Measurements from ENCODE around the gene OXTR. TPM values are rescaled to one million over a fixed set of nuclear protein-coding genes. Genes with fewer than 3 reads are reported as not detected.

OXTR gene
- total RNA-seq, 1 donor from 2014 or later = 0.07 TPM

DNA sequence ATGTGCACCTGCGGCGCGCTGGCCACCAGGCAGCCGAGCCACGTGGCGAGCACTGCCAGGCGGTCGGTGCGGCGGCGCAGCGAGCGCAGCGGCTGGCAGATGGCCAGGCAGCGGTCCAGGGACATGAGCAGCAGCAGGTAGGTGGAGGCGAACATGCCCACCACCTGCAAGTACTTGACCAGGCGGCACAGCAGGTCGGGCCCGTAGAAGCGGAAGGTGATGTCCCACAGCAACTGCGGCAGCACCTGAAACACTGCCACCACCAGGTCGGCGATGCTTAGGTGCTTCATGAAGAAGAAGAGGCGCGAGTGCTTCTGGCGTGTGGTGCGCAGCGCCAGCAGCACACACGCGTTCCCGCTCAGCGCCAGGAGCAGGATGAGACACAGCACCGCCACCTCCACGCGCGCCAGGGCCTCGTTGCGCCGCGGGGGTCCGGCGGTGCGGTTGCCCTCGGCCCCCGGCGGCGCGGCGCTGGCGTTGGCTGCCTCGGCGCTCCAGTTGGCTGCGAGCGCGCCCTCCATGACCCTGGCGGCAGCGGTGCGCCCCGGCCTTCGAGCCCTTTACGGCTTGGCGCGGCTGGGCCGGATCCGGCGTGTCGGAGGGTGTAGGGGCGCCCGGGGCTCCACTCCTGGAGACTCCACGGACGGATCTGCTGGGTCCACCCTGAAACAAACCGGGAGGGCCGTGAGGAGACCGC is 1.6 kb downstream of the OXTR start:
- no peak for DNase-seq (ENCODE audit: low read depth, low spot score)

DNA sequence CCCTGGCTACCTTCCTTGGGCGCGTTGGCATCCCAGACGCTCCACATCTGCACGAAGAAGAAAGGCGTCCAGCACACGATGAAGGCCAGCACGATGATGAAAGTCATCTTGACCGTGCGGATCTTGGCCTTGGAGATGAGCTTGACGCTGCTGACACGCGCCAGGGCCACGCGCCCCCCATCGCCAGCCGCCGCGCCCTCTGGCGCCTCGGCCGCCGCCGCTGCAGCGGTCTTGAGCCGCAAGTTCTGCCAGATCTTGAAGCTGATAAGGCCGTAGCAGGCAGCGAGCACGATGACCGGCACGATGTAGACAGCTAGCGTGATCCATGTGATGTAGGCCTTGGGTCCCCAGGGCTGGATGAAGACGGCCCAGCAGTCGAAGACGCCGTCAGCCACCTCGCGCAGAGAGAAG is 2.2 kb downstream of the OXTR start:
- DNase-seq (ENCODE audit: low read depth, low spot score) = no peak

DNA sequence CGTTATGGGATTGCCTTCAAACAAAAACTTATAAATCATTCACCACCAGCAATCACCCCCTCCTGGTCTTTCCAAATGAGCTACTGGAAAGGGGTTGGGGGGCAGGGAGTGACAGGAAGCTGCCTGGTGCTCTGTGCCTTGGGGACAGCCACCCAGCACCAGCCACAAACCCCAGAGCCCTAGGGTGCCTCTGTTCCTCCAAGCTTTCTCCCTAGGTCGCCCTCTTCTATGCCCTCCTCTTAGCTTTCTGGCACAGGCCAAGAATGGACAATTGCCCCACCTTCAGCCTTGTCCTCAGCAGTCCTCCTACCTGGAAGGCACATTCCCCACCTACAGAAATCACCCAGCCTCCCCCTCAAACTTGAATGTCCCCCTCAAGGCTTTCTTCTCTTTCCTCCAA is 3.3 kb downstream of the OXTR start:
- DNase-seq (ENCODE audit: low read depth, low spot score) = no peak

DNA sequence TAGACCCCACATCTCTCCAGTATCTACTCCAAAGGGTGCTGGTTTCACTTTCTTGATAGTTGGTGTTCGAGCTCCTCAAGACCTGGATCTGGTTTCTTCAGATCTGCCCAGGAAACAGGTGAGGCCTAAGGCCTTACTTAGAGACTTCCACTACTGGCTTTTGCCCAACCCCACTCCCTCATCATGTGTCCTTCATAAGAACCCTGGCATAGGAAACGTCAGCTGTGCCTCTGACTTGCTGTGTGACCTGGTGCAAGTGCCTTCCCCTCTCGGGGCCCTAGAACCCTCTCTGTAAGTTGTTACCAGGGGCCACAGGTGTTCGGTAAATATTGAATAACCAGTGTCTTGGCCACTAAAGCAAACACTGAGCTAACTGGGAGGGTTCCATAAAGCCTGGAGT is 3.9 kb downstream of the OXTR start:
- no peak for DNase-seq (ENCODE audit: low read depth, low spot score)

DNA sequence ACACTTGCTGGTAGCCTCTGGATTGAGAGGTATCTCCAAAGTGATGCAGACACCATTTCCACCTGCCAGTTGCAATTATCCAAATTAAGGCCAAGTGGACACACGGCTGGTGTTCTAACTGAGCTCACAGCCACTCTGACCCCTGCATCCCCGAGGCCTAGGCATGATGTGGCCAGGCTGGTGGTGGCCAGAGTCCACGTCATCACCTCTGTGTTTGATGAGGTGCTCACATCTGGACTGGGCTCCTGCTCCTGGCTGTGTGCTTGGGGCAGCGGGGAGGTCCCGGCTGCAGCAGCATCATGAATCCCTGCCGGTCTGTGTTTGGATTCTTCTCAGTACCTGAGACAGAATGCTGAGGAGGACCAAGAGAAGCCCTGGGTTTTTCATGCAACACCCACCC is 4.9 kb downstream of the OXTR start:
- no peak for DNase-seq (ENCODE audit: low read depth, low spot score)

DNA sequence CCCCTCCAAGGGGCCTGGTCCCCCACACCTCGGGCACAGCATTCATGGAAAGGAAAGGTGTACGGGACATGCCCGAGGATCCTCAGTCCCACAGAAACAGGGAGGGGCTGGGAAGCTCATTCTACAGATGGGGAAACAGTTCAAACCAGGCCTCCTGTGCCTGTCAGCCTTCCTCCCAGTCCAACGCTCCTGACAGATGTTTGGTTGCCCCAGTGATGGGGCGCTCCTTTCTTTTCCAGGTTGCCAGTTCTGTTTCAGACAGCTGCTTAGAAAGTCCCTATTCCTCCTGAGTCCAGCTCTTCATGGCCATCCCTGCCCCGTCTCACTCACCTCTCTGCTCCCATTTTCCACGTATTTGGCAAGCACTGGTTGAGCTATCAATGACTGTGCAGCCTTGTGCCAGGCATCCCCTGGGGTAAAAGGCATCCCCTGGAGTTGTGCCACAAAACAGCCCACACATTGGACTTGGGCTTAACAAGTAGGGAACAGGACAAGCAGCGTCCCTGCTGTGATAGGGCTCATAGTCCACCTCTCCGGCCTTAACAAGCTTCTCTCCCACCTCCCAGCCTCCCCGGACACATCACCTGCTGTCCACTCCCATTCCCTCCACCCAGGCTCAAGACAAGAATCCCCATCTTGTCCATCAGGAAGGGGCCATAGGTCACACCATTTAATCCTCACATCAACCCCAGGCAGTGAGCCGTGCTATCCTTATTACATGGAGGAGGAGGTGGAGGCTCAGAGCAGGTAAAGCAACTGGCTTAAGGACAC is 6.6 kb downstream of the OXTR start:
- no peak for DNase-seq (ENCODE audit: low read depth, low spot score)

DNA sequence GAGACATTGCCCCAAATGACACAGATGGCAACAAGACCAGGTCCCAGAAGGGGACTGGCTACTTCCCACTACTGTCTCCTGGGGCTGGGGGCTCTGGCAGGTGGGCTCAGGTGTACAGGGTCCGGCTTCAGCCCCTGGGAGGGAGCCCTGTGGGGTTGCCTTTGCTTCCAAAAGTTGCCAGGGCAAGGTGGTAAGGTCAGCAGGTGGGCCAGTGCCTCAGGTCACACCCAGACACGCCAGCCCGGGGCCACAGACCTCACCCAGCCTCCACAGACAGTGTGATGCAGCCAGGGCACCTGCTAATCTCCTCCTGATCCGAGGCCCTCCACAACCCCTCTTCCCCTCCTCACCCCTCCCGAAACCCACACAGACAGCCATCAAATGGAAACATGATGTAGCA is 7.5 kb downstream of the OXTR start:
- DNase-seq (ENCODE audit: low read depth, low spot score) = no peak

DNA sequence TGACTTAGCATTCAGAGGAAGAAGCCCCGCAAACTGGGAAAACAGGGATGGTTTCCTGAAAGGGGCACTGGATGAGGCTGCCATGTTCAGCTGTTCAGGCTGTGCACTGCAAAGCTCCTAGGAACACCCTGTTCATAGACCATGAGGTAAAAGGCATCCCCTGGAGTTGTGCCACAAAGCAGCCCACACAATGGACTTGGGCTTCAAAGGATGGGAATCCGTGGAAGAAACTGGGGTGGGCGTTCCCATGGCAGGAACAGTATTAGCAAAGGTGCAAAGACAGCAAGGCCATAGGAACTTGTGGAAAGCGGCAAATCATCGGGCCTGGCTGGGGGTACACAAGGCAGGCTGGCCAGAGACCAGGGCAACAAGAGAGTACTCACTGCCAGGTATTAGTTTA is 8.9 kb downstream of the OXTR start:
- no peak for DNase-seq (ENCODE audit: low read depth, low spot score)

GRCh38 chr3:8760091-8760490 is 9.3 kb downstream of the OXTR start:
- DNase-seq (ENCODE audit: low read depth, low spot score) = no peak

DNA sequence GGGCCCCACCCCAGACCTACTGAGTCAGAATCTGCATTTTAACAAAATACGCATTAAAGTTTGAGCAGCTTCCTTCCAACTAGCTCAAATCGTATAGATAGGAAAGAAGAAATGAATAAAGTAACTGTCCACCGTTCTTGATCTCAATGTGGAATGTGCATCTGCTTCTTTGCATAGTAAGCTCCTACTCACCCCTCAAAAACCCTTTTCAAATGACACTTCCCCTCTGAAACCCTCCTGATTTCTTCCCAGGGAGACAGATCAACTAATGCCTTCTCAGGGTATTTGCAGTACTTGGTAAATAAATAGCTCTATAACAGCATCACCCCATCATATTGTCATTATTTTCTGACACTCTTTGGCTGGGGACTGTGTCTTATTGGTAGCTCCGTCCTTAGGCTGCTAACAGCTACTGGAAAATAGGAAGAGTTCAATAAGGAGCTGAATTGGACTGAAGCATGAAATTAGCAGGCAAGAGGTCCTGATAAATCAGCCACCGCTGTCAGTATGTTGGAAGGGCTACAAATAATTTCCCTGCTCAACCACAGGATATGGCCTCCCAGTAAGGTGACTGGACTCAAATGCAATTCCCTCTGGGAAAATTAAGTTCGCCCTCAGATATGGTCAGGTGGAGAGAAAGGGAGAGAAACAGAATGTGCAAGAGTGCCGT is 10.2 kb downstream of the OXTR start:
- no peak for DNase-seq (ENCODE audit: low read depth, low spot score)

DNA sequence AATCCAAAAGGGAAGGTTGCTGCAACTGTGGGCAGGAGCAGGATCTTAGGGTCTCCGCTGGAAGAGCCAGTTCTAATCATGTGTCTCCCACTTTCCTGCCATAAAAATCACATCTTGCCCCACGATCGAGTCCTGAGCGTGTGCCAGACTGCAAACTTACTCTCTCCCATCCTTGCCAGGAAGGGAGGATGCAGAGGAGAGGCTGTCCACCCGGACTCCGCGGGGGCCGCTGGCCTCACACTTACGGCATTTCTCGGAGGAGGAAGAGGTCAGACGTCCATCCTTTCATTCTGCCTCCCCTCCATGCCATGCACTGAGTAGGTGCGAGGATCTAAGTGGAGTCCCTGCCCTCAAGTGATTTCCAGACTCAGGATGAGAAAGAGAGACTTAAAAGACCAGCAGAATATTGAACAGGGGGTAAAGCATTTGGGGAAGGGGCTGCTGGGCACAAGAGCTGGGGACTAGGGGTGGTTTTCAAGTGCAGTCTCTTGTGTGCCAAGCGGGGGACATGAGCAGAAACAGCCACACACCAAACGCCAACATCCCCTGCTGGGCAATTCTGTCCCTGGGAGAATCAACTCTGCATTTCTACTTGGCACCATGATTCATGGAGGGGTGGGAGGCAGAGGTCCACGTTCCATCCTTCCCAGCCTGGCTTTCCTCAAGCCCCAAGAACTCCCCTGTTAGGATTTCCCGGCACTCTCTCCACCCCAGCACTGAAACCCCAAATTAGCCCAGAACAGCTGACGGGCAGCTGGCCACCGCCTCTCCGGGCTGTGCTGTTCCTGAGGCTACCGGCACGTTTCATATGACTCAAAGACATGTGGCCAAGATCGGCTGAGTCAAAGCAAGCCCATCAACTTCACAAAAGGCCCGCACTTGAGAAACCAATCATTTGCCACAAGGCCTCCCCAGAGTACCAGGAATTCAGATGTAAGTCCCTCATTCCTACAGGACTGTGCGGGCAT is 11.6 kb downstream of the OXTR start:
- DNase-seq (ENCODE audit: low read depth, low spot score) = no peak

DNA sequence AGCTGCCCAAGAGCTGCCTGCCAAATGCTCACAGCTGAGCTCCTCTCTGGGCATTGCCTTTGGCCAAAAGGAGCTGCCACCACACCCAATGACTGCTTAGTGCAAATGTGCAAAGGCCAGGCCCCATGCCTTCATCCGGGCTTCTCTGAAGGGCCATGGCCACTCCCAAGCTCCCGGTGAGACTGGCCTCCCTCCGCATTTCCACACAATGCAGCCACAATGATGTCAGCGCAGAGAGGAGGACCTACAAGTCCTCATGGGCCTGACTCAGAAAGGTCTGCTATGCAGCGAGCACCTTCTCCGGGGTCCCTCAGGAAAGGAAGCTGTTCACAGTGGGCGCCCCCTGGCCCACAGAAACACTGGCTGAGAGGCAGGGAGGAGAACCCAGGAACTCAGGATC is 12.7 kb downstream of the OXTR start:
- DNase-seq (ENCODE audit: low read depth, low spot score) = no peak

- no peak for DNase-seq (ENCODE audit: low read depth, low spot score)
Measured at GRCh38 chr3:8755564-8756237, 13.7 kb downstream of the OXTR start.

GRCh38 chr3:8755097-8755496 is 14.3 kb downstream of the OXTR start:
- no peak for DNase-seq (ENCODE audit: low read depth, low spot score)

DNA sequence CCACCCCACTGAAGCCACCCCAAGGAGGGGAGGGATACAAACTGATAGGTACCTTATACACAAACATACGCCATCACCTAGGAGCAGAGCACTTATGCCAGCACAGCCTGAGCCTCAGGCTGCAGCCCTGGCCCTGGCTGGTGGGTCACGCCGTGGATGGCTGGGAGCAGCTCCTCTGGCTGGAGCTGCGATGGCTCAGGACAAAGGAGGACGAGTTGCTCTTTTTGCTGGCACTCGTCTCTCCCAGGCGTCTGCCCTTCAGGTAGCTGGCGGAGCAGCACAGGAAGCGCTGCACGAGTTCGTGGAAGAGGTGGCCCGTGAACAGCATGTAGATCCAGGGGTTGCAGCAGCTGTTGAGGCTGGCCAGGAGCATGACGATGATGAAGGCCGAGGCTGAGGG is 16.6 kb downstream of the OXTR start:
- DNase-seq (ENCODE audit: low read depth, low spot score) = no peak

GRCh38 chr3:8749316-8749715 is 20.1 kb downstream of the OXTR start:
- DNase-seq (ENCODE audit: low read depth, low spot score) = no peak

DNA sequence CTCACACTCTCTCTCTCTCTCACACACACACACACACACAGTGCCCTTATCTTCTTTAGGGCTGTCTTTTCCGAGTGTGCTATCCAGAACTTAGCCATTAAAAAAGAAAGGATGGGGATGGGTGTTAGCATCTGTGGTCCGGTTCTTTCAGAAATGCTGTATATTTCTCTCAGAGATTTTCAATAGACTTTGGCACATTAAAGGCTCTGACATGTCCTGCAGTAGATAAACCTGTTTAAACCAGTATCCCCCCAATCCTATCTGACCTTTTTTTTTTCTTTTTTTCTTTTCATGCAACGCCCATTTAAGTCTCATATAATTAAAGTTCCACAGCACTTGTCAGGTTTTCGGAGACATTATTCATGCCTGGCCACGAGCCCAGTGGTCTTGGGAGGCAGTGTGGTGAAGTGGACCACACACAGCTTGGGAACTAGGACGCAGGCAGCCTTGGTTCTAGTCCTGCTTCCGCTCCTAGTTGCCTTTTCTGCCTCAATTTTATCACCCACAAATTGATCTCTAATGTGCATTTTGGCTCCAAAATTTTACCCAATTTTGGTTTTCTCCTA is 22.6 kb downstream of the OXTR start:
- no peak for DNase-seq (ENCODE audit: low read depth, low spot score)

- DNase-seq (ENCODE audit: low read depth, low spot score) = no peak
Measured at GRCh38 chr3:8745619-8746370, 23.6 kb downstream of the OXTR start.

- DNase-seq (ENCODE audit: low read depth, low spot score) = no peak
Measured at GRCh38 chr3:8743911-8744310, 25.5 kb downstream of the OXTR start.

Data from pulmonary artery endothelial cell (primary cell).